K562 (cell line): ENCODE measurements around the gene RFX3. TPM values are rescaled to one million over a fixed set of nuclear protein-coding genes. Genes with fewer than 3 reads are reported as not detected.

ENCODE experiments used
- ATAC-seq: fragments of 200-7000 bp; cut with Tn5 transposase; 3 replicates; pipeline ENCODE4 v1.9.1; 2020; ENCODE audit warnings: moderate library complexity
- BruUV-seq: library from RNA; stranded (reverse); fragments of 400-500 nt; replicated peaks from 2 replicates; lab custom pipeline; 2021; lab: Mats Ljungman, UMichigan
- CTCF ChIA-PET: fragments of 300-600 bp; formaldehyde crosslinking; extraction: SDS; loops from one replicate; lab custom pipeline; 2021; ENCODE audit warnings: low intra/inter-chr PET ratio; lab: Yijun Ruan, JAX
- POLR2A ChIA-PET: fragments of 300-600, 350-650 bp; sonication (Branson Sonifier 250); formaldehyde crosslinking; extraction: SDS; loops from one replicate; lab custom pipeline; 2021; ENCODE audit warnings: antibody characterized with exemption, inconsistent platforms; lab: Yijun Ruan, JAX
- DNase-seq, 4 experiments: peaks; one replicate each; pipeline versions ENCODE4 v3.0.0 to v3.0.0-alpha.2; 2011 to 2018; ENCODE audit warnings: low spot score in 3 of 4, mixed read lengths in 3 of 4; ENCODE audit errors: extremely low read depth in 1 of 4
- FAIRE-seq: peaks from 2 replicates; lab custom pipeline; 2011; peaks lifted over from hg19 to GRCh38; lab: Jason Lieb, UNC
- H2AFZ ChIP-seq: 2 replicates; pipeline ENCODE4 v1.6.0; 2011; ENCODE audit warnings: low read depth, low read length, control low read depth, inconsistent platforms
- H3K27ac ChIP-seq: fragments of 200-600 bp; 3 replicates; pipeline ENCODE4 v1.8.0; 2011; ENCODE audit warnings: low read depth, mild to moderate bottlenecking, control low read depth, inconsistent platforms, low read length, moderate library complexity, mixed read lengths; ENCODE audit errors: extremely low read depth
- H3K27me3 ChIP-seq, 2 experiments: fragments of 300-600 bp in 1 of 2; 2 replicates in 1 of 2; 3 replicates in 1 of 2; pipeline versions ENCODE4 v1.6.0 to v1.8.0; 2011; ENCODE audit warnings: inconsistent platforms in 2 of 2, low read length in 2 of 2, mild to moderate bottlenecking in 1 of 2, mixed read lengths in 1 of 2, moderate library complexity in 1 of 2; ENCODE audit not compliant: control insufficient read depth in 2 of 2, insufficient read depth in 2 of 2
- H3K36me3 ChIP-seq: fragments of 300-600 bp; 3 replicates; pipeline ENCODE4 v1.8.0; 2011; ENCODE audit warnings: mild to moderate bottlenecking, low read length, inconsistent platforms; ENCODE audit not compliant: control insufficient read depth, insufficient read depth
- H3K4me1 ChIP-seq, 2 experiments: fragments of 200-600 bp in 1 of 2; replicated peaks in 1 of 2; 2 replicates in 1 of 2; 3 replicates in 1 of 2; pipeline versions ENCODE4 v1.5.1 to v1.8.0; 2011; ENCODE audit warnings: inconsistent platforms in 2 of 2, low read length in 2 of 2, mild to moderate bottlenecking in 1 of 2, mixed read lengths in 1 of 2, moderate library complexity in 1 of 2; ENCODE audit not compliant: control insufficient read depth in 2 of 2, insufficient read depth in 2 of 2
- H3K4me2 ChIP-seq: 2 replicates; pipeline ENCODE4 v1.6.1; 2011; ENCODE audit warnings: low read length, control low read depth, inconsistent platforms, mixed read lengths; ENCODE audit not compliant: insufficient read depth
- H3K4me3 ChIP-seq: fragments of 200-600 bp; sonication (generic), shearing (Covaris generic); 2 replicates; pipeline ENCODE4 v1.5.1; 2016; ENCODE audit warnings: control low read depth, inconsistent platforms
- H3K79me2 ChIP-seq: fragments of 200-600 bp; 3 replicates; pipeline ENCODE4 v1.8.0; 2011; ENCODE audit warnings: low read length, inconsistent platforms; ENCODE audit not compliant: control insufficient read depth, insufficient read depth
- H3K9ac ChIP-seq, 2 experiments: 2 replicates each; pipeline versions ENCODE4 v1.6.0 to v1.6.1; 2011; ENCODE audit warnings: low read depth in 2 of 2, low read length in 2 of 2, control low read depth in 1 of 2, inconsistent platforms in 1 of 2, mild to moderate bottlenecking in 1 of 2, mixed read lengths in 1 of 2; ENCODE audit not compliant: insufficient read depth in 1 of 2
- H3K9me1 ChIP-seq: one replicate; pipeline ENCODE4 v1.6.0; 2011; ENCODE audit warnings: inconsistent platforms, mild to moderate bottlenecking, low read length, moderate library complexity; ENCODE audit not compliant: control insufficient read depth, insufficient read depth
- H3K9me3 ChIP-seq: replicated peaks from 2 replicates; pipeline ENCODE4 v1.5.1; 2011; ENCODE audit warnings: low read depth, low read length, inconsistent platforms; ENCODE audit not compliant: control insufficient read depth, insufficient read depth
- H4K20me1 ChIP-seq: replicated peaks from 2 replicates; pipeline ENCODE4 v1.6.1; 2011; ENCODE audit warnings: low read length, inconsistent platforms, mixed read lengths; ENCODE audit not compliant: control insufficient read depth, insufficient read depth
- C11orf30 ChIP-seq: fragments of 450-650 bp; IDR thresholded peaks from 2 replicates; pipeline ENCODE4 v1.6.1; 2016; ENCODE audit warnings: low read depth, mild to moderate bottlenecking
- CBX3 ChIP-seq, 2 experiments: IDR thresholded peaks; 1 replicate in 1 of 2; 2 replicates in 1 of 2; pipeline ENCODE4 v1.6.1; 2012; ENCODE audit warnings: inconsistent platforms in 2 of 2, low read length in 2 of 2, borderline replicate concordance in 1 of 2, control low read depth in 1 of 2
- KLF1 ChIP-seq: fragments of 450-650 bp; IDR thresholded peaks from 2 replicates; pipeline ENCODE4 v1.6.1; 2016; ENCODE audit warnings: missing genetic modification characterization, missing compliant biosample characterization
- RFX1 ChIP-seq: fragments of 450-650 bp; IDR thresholded peaks from 2 replicates; pipeline ENCODE4 v1.6.1; 2016; ENCODE audit warnings: mild to moderate bottlenecking, moderate library complexity
- SP1 ChIP-seq: sonication (generic); formaldehyde crosslinking; IDR thresholded peaks from 2 replicates; pipeline ENCODE4 v1.8.1; 2022; ENCODE audit warnings: mild to moderate bottlenecking, missing genetic modification reagents
- SREBF1 ChIP-seq: fragments of 150-350 bp; IDR thresholded peaks from 2 replicates; pipeline ENCODE4 v1.6.1; 2014; ENCODE audit warnings: antibody characterized with exemption, low read depth, low read length, borderline replicate concordance
- STAT5B ChIP-seq: fragments of 250-450 bp; sonication (Bioruptor Pico); IDR thresholded peaks from 2 replicates; pipeline ENCODE4 v1.8.0; 2021; ENCODE audit warnings: mild to moderate bottlenecking, inconsistent platforms
- TRIM28 ChIP-seq: fragments of 450-650 bp; IDR thresholded peaks from 2 replicates; pipeline ENCODE4 v1.6.1; 2017
- XRCC3 ChIP-seq: fragments of 450-650 bp; IDR thresholded peaks from 2 replicates; pipeline ENCODE4 v1.6.1; 2017; ENCODE audit warnings: mild to moderate bottlenecking, moderate library complexity
- WGBS: fragments of 100-300 bp; shearing (Covaris generic); methylation state at CpG from one replicate; pipeline ENCODE4 v1.1.6; 2016; ENCODE audit warnings: low coverage, mixed read lengths; ENCODE audit not compliant: insufficient coverage; ENCODE audit errors: missing lambda C conversion rate; 5-methylcytosine and 5-hydroxymethylcytosine counted together
- in situ Hi-C: fragments of 300-500 bp; cut with MboI; formaldehyde crosslinking; loops from 4 replicates; pipeline ENCODE4 v1.15.0; 2018; ENCODE audit warnings: inconsistent platforms, mixed read lengths
- intact Hi-C: fragments of 100-400 bp; cut with micrococcal nuclease; formaldehyde crosslinking; loops from 2 replicates; pipeline ENCODE4 v1.14.2; 2022
- polyA plus RNA-seq, 8 experiments: library from polyadenylated mRNA; depleted of rRNA in 4 of 8; stranded (reverse) in 5 of 8; unstranded in 3 of 8; fragments of >200 nt; fragmentation: Nextera tagmentation in 2 of 8; fragmentation: Illumina TruSeq in 1 of 8; extraction: Ambion mirVana in 2 of 8; extraction: Trizol in 1 of 8; gene quantifications; 2 replicates each; pipeline versions ENCODE4 v1.2.1 to v1.2.3, GENCODE V29; 2011 to 2014; ENCODE audit warnings: inconsistent platforms in 1 of 8, missing spikeins in 1 of 8
- total RNA-seq, 7 experiments: library from RNA; depleted of rRNA in 6 of 7; stranded (reverse); fragments of >200 nt in 6 of 7; fragmentation: Illumina TruSeq in 2 of 7; extraction: Trizol in 2 of 7; gene quantifications; 2 replicates each; pipeline versions ENCODE4 v1.2.1 to v1.2.3, GENCODE V29; 2011 to 2021; ENCODE audit warnings: low replicate concordance in 1 of 7
- TF ChIP-seq, protein P1 (sequence below): fragments of 250-450 bp; sonication (Bioruptor Pico); IDR thresholded peaks from 2 replicates; pipeline ENCODE4 v1.8.0; 2021; ENCODE audit warnings: mild to moderate bottlenecking, moderate library complexity

RFX3 gene
- total and polyA plus RNA-seq, 9 of the 15 experiments (the other 6 are each of a cell fraction or from before 2014, with no cell fraction given), result 0.86 to 4.9 (median 2.0) TPM

DNA sequence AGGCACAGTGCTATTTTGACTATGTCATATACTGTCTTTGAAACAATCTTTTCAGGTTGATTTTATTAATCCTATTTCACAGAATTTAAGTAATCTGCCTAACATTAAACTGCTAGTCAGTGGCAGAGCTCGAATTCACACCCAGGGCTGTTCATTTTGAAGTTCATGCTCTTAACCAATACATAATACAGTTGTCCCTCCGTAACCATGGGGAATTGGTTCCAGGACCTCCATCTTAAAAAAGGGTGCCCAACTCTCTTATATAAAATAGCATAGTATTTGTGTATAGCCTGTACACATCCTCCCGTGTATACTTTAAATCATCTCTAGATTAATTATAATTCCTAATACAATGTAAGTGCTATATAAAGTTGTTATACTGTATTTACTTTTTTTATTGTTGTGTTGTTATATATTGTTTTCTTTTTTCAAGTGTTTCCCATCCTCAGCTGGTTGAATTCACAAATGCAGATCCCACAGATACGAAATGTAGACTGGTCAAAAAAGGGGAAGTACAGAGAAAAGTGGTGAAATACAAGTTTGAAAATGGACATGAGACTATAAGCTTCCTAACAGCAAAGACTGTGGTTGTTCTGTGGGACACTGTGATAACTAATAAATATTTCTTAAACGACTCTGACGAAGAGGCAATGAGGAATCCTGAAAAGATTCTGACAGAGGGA lies 18.3 kb downstream of the RFX3 start (continued):
- TF ChIP-seq SREBF1 (no peak), KLF1 (tag) (no peak)

GRCh38 chr9:3506164-3506563 lies 19.6 kb downstream of the RFX3 start:
- in situ Hi-C loops, result no loop called here
- FAIRE-seq, result no peak
- no peak overlapping the region for H3K27ac ChIP-seq
- WGBS, result 96% methylated on average over 2 of the region's 2 CpGs
- POLR2A ChIA-PET, result interaction anchor here (1.0 kb wide), 1 partner anchor 32 kb away, joined by 3 read pairs; no protein-coding TSS in a partner anchor
- no peak for ATAC-seq
- no peak overlapping the region for H3K9ac ChIP-seq
- H4K20me1 ChIP-seq, result no peaks in the 10 kb centered on the region
- H3K79me2 ChIP-seq, result peaks cover 39% of the 10 kb centered on the region
- H3K4me2 ChIP-seq, result no peak overlapping the region
- no peak overlapping the region for H2AFZ ChIP-seq
- H3K4me1 ChIP-seq, result peaks cover 7 to 8% of the 10 kb centered on the region in 2 experiments; a peak in 4 of 5 replicates
- CTCF ChIA-PET, result no interaction called here
- DNase-seq, result no peak
- TF ChIP-seq CBX3 (IDR thresholded peaks at IDR 0.05; ENCODE audit: borderline replicate concordance in 1 of 2, low read length in 2 of 2), result no peak
- TF ChIP-seq, protein P1, sequence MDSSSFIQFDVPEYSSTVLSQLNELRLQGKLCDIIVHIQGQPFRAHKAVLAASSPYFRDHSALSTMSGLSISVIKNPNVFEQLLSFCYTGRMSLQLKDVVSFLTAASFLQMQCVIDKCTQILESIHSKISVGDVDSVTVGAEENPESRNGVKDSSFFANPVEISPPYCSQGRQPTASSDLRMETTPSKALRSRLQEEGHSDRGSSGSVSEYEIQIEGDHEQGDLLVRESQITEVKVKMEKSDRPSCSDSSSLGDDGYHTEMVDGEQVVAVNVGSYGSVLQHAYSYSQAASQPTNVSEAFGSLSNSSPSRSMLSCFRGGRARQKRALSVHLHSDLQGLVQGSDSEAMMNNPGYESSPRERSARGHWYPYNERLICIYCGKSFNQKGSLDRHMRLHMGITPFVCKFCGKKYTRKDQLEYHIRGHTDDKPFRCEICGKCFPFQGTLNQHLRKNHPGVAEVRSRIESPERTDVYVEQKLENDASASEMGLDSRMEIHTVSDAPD (CRISPR knock-in tag), result no peak
- no peak for TF ChIP-seq XRCC3
- no peak for TF ChIP-seq STAT5B (CRISPR knock-in tag)
- no peak for TF ChIP-seq C11orf30
- TF ChIP-seq TRIM28, result no peak
- TF ChIP-seq SP1, result no peak
- TF ChIP-seq RFX1, result no peak
- H3K9me1 ChIP-seq, result no peaks in the 10 kb centered on the region
- no peak overlapping the region for H3K4me3 ChIP-seq
- no peaks in the 10 kb centered on the region; the same call in 2 of the 3 replicates for H3K36me3 ChIP-seq
- no TSS peak for BruUV-seq
- intact Hi-C loops, result no loop called here
- no peaks in the 10 kb centered on the region for H3K27me3 ChIP-seq
- H3K9me3 ChIP-seq, result no peaks in the 10 kb centered on the region
